HepG2 (cell line): Measurements from ENCODE around the gene ABCB8. TPM values are rescaled to one million over a fixed set of nuclear protein-coding genes. Genes with fewer than 3 reads are reported as not detected.

Experiments
- ATRX ChIP-seq: sonication (generic); formaldehyde crosslinking; IDR thresholded peaks from 2 replicates; pipeline ENCODE4 v1.4.0; 2020; ENCODE audit warnings: missing genetic modification reagents, borderline replicate concordance
- CREM ChIP-seq, 2 experiments: sonication (generic) in 1 of 2; formaldehyde crosslinking in 1 of 2; IDR thresholded peaks; 2 replicates each; pipeline versions ENCODE4 v1.4.0 to v1.6.1; 2016 to 2020; ENCODE audit warnings: antibody characterized with exemption in 1 of 2, mild to moderate bottlenecking in 1 of 2, missing genetic modification reagents in 1 of 2
- DR1 ChIP-seq: sonication (generic); formaldehyde crosslinking; IDR thresholded peaks from 2 replicates; pipeline ENCODE4 v1.8.0; 2021; ENCODE audit warnings: mild to moderate bottlenecking, missing genetic modification reagents, inconsistent platforms
- E2F1 ChIP-seq: sonication (generic); formaldehyde crosslinking; IDR thresholded peaks from 2 replicates; pipeline ENCODE4 v1.5.0; 2020; ENCODE audit warnings: missing genetic modification reagents
- ELF1 ChIP-seq: sonication (generic); formaldehyde crosslinking; IDR thresholded peaks from 2 replicates; pipeline ENCODE4 v1.4.0; 2020; ENCODE audit warnings: missing genetic modification reagents
- HDAC6 ChIP-seq: fragments of 200-600 bp; sonication (generic); IDR thresholded peaks from 2 replicates; pipeline ENCODE4 v1.7.0; 2017; ENCODE audit warnings: mild to moderate bottlenecking, antibody characterized with exemption, low read length, low read depth
- HNRNPK ChIP-seq: fragments of 200-400 bp; formaldehyde crosslinking; IDR thresholded peaks from 2 replicates; pipeline ENCODE4 v1.6.1; 2018; ENCODE audit warnings: low read length, low read depth, moderate library complexity, mild to moderate bottlenecking; ENCODE audit not compliant: poor library complexity, severe bottlenecking
- PAX8 ChIP-seq: sonication (generic); formaldehyde crosslinking; IDR thresholded peaks from 2 replicates; pipeline ENCODE4 v1.8.0; 2022; ENCODE audit warnings: mild to moderate bottlenecking, missing genetic modification reagents, borderline replicate concordance
- SMC3 ChIP-seq: IDR thresholded peaks from 2 replicates; pipeline ENCODE4 v1.6.1; 2011; ENCODE audit warnings: low read length, improper control_type of control experiment
- ZNF766 ChIP-seq: sonication (generic); formaldehyde crosslinking; IDR thresholded peaks from 2 replicates; pipeline ENCODE4 v1.5.0; 2020; ENCODE audit warnings: missing genetic modification reagents, borderline replicate concordance
- ZXDC ChIP-seq: sonication (generic); formaldehyde crosslinking; IDR thresholded peaks from 2 replicates; pipeline ENCODE4 v1.5.0; 2020; ENCODE audit warnings: mild to moderate bottlenecking, missing genetic modification reagents
- polyA plus RNA-seq, 8 experiments: library from polyadenylated mRNA; depleted of rRNA in 3 of 8; stranded (reverse) in 7 of 8; unstranded in 1 of 8; fragments of >200 nt; fragmentation: Illumina TruSeq in 4 of 8; extraction: Trizol in 4 of 8; gene quantifications; 2 replicates each; pipeline versions ENCODE4 v1.2.1 to v1.2.3, GENCODE V29; 2011 to 2016; ENCODE audit warnings: low read depth in 4 of 8, missing spikeins in 1 of 8, mixed read lengths in 1 of 8; ENCODE audit not compliant: insufficient read depth in 1 of 8
- total RNA-seq, 5 experiments: library from RNA; depleted of rRNA; stranded (reverse); fragments of >200 nt; fragmentation: Illumina TruSeq; extraction: Trizol; gene quantifications; 2 replicates each; pipeline ENCODE4 v1.2.3, GENCODE V29; 2016; ENCODE audit warnings: low read depth in 1 of 5
- TF ChIP-seq, protein P1 (sequence below): sonication (generic); formaldehyde crosslinking; IDR thresholded peaks from 2 replicates; pipeline ENCODE4 v1.8.1; 2023; ENCODE audit warnings: mild to moderate bottlenecking, moderate library complexity, missing genetic modification reagents
- TF ChIP-seq, protein P2 (sequence below): sonication (generic); formaldehyde crosslinking; IDR thresholded peaks from 2 replicates; pipeline ENCODE4 v1.4.0; 2020; ENCODE audit warnings: mild to moderate bottlenecking, missing genetic modification reagents
- TF ChIP-seq, protein P3 (sequence below): sonication (generic); formaldehyde crosslinking; IDR thresholded peaks from one replicate; pipeline ENCODE4 v1.5.1; 2020; ENCODE audit warnings: mild to moderate bottlenecking, missing genetic modification reagents; ENCODE audit errors: not compliant biosample characterization

ABCB8 gene
- total and polyA plus RNA-seq, 2 of the 13 experiments (the other 11 are each of a cell fraction or from before 2014, with no cell fraction given), result 6.6 to 16.7 TPM

DNA sequence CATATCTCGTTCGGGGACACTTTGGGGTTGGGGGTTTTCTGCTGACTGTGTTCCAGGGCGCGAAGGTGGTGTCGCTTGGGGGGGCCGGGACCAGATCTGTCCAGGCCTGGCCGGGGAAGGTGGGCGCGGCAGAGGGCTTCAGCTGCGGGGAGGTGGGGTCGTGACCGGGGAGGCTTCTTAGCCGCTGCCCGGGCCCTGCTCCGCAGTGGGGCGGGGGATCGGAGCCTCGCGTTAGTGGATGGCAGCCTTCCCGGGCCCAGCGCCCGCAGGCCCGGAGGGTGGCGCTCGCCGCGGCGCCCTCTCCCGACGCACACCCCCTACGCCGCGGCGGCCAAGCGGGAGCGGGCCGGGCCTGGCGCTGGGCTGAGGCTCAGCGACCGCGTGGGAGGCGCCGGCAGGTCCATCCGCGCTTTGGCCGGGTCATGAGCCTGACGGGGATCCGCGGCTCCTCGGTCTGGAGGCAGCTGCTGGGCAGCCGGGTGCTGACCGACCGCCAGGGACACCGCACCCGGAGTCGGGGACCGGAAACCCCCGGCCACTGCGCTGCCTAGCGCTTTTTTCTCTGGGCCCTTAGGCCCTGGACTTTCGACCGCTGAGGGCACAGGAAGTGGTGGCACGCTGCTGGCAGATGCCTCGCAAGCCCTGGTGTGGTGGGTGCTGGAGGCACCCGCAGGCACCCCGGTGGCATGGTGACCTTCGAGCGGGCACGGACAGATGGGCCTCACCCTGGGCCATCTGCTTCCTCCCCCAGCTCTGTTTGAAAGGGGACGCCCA, 59.2 kb downstream of the ABCB8 start (continued):
- TF ChIP-seq ATRX (CRISPR knock-in tag) (no peak), ZXDC (CRISPR knock-in tag) (no peak), E2F1 (CRISPR knock-in tag) (0 out of 2 replicates have a peak, but pooled peaks have one; percentile 32), CREM (IDR thresholded peaks at IDR 0.05) (no peak), CREM (CRISPR knock-in tag; IDR thresholded peaks at IDR 0.05) (no peak), ELF1 (CRISPR knock-in tag) (peak; percentile 52), HNRNPK (no peak), DR1 (CRISPR knock-in tag) (peak; percentile 32; the same call in 1 of the 2 replicates), HDAC6 (no peak), ZNF766 (0 out of 2 replicates have a peak, but pooled peaks have one; percentile 31), SMC3 (no peak), PAX8 (CRISPR knock-in tag) (no peak)
- TF ChIP-seq, protein P1, sequence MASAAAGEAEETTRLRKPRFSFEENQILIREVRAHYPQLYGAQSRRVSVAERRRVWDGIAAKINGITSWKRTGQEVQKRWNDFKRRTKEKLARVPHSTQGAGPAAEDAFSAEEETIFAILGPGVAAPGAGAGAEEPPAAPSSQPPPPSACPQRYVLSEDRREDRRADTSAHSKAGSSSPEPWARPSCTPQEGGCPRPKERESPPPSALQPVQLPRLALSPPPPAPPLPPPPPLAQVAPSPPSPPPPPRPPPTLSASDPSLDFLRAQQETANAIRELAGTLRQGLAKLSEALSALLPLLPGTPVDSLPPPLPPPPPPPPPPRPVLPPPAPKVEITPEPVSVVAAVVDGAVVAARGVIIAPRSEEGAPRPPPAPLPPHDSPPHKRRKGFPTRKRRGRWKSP (CRISPR knock-in tag), result peak; percentile 37; the same call in 1 of the 2 replicates
- TF ChIP-seq, protein P2, sequence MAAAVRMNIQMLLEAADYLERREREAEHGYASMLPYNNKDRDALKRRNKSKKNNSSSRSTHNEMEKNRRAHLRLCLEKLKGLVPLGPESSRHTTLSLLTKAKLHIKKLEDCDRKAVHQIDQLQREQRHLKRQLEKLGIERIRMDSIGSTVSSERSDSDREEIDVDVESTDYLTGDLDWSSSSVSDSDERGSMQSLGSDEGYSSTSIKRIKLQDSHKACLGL (CRISPR knock-in tag), result peak; percentile 68
- TF ChIP-seq, protein P3, sequence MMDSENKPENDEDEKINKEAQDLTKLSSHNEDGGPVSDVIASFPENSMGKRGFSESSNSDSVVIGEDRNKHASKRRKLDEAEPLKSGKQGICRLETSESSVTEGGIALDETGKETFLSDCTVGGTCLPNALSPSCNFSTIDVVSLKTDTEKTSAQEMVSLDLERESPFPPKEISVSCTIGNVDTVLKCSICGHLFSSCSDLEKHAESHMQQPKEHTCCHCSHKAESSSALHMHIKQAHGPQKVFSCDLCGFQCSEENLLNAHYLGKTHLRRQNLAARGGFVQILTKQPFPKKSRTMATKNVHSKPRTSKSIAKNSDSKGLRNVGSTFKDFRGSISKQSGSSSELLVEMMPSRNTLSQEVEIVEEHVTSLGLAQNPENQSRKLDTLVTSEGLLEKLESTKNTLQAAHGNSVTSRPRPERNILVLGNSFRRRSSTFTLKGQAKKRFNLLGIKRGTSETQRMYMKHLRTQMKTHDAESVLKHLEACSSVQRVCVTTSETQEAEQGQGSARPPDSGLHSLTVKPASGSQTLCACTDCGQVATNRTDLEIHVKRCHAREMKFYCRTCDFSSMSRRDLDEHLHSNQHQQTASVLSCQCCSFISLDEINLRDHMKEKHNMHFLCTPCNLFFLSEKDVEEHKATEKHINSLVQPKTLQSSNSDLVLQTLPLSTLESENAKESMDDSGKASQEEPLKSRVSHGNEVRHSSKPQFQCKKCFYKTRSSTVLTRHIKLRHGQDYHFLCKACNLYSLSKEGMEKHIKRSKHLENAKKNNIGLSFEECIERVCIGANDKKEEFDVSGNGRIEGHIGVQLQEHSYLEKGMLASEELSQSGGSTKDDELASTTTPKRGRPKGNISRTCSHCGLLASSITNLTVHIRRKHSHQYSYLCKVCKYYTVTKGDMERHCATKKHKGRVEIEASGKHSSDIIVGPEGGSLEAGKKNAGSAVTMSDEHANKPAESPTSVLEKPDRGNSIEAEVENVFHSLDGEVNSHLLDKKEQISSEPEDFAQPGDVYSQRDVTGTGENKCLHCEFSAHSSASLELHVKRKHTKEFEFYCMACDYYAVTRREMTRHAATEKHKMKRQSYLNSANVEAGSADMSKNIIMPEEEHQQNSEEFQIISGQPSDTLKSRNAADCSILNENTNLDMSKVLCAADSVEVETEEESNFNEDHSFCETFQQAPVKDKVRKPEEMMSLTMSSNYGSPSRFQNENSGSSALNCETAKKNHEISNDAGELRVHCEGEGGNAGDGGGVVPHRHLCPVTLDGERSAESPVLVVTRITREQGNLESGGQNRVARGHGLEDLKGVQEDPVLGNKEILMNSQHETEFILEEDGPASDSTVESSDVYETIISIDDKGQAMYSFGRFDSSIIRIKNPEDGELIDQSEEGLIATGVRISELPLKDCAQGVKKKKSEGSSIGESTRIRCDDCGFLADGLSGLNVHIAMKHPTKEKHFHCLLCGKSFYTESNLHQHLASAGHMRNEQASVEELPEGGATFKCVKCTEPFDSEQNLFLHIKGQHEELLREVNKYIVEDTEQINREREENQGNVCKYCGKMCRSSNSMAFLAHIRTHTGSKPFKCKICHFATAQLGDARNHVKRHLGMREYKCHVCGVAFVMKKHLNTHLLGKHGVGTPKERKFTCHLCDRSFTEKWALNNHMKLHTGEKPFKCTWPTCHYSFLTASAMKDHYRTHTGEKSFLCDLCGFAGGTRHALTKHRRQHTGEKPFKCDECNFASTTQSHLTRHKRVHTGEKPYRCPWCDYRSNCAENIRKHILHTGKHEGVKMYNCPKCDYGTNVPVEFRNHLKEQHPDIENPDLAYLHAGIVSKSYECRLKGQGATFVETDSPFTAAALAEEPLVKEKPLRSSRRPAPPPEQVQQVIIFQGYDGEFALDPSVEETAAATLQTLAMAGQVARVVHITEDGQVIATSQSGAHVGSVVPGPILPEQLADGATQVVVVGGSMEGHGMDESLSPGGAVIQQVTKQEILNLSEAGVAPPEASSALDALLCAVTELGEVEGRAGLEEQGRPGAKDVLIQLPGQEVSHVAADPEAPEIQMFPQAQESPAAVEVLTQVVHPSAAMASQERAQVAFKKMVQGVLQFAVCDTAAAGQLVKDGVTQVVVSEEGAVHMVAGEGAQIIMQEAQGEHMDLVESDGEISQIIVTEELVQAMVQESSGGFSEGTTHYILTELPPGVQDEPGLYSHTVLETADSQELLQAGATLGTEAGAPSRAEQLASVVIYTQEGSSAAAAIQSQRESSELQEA (CRISPR knock-in tag), result no peak
